Measurements from ENCODE around the gene DCAF17.
"Not testable (repeated sequence)": the region's sequence is repeated elsewhere in the genome, so short reads cannot be mapped to it uniquely, and the experiment has no call there.

The DCAF17 gene

DNA sequence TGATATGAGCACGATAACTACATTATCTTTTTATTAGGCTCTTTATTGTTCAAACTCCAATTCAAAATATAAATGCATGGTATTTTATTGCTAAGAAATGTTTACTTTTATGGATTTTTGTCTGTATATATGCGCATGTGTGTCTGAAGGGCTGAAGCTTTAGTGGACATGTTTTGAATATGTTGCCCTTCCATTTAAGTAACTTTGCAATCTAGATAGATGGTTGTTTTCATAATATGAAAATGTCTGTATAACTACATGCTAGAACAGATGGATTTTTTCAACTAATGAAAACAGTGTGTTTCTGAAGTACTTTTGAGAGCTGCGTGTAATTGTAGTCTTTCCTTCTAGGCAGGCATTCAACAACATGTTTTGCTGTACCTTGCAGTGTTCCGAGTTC, 18.7 kb downstream of the DCAF17 start:
- DNase-seq: no peak

DNA sequence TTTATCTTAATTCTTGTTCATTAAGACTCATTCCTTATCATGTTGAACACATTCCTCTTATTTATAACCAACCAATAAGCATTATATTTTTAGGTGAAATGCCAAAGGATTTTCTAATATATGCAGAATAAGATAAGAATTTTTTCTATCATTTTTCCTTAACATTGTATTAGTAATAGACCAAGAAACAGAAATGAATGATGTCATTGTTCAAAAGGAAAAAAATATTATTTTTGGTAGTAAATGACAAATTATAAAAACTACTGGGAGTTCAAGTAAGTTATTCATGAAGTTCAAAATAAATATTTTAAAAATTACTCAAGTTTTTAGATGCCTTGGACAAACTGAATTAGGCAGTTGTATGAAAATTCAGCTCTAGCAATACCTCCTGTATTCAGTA, 25.5 kb downstream of the DCAF17 start:
- DNase-seq: no peak

DNA sequence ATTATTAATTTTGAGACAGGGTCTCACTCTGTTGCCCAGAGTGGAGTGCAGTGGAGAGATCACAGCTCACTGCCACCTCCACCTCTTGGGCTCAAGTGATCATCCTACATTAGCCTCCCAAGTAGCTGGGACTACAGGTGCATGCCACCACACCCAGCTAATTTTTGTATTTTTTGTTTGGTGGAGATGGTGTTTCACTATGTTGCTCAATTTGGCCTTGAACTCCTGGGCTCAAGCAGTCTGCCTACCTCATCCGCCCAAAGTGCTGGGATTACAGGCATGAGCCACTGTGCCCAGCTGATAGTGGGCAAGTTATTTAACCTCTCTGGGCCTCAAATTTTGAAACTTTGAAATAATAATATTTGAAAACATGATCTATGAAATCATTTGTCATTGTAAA, 26.5 kb downstream of the DCAF17 start:
- DNase-seq: no peak

DNA sequence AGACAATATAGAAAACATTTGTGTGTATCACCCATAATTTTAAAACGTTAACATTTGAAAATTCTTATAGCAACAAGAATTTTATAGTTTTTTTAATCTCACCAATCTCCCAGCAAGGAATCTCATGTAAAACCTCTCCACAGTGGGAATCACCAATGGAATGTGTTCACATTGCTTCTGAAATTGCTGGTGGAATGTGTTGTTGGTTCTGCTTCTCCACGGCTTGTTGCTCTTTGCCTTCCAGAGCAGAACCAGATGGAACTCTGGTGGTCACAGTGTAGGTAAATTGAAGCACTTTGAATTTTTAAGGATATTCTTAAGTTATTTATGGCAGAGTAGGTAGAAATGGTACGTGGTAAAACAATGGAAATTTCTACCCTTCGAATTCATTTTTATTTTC, 35.1 kb downstream of the DCAF17 start:
- DNase-seq: no peak

DNA sequence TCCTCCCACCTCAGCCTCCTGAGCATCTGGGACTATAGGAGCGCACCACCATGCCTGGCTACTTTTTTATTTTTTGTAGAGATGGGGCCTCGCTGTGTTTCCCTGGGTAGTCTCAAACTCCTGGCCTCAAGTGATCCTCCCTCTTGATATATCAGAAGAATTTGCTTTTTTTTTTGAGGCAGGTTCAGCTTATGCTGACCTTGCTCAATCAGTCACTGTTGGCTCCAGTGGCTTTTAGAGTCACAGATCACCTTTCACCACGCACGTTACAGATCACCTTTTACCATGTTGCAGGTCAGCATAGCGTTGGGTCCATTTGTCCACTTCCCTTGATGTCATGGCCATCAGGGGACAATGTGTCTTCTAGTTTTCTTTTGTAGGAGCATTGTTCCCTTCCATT, 36.1 kb downstream of the DCAF17 start:
- no peak for DNase-seq

DNA sequence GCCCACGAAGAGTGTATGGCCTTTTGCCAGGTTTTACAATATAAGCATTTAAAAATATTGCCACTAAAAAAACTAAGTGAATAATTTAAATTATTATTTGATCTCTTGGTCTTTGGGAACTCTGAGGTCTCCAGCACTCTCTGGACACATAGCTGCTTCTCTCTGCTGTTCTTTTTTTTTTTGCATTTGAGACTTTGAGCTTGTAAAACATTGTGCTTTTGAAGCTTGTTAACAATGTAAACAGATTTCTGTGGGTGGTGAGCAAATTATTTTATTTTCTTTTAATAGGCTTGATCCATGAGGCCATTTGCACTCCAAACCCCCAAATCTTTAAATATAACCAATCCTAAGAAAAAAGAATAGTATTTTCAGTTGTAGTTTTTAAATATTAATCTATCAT, 42.0 kb downstream of the DCAF17 start:
- no peak for DNase-seq

DNA sequence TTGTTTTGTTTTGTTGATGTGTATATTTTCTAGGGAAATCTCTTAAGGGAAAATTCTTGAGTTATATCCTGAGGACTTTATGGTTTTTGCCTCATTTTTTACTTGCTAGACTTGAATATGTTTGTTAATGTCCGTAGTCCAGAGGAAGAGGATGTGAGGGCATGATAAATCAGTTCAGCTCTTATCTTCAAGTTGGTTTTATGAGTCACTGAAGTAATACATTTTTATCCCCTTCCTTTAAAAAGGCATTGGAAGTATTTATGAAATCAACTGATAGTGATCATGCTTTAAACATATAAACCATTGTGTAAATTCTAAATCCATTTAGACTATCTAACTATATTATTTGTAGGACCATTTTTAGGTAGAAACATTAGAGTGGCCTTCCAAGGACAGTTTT, 44.3 kb downstream of the DCAF17 start:
- DNase-seq: no peak

DNA sequence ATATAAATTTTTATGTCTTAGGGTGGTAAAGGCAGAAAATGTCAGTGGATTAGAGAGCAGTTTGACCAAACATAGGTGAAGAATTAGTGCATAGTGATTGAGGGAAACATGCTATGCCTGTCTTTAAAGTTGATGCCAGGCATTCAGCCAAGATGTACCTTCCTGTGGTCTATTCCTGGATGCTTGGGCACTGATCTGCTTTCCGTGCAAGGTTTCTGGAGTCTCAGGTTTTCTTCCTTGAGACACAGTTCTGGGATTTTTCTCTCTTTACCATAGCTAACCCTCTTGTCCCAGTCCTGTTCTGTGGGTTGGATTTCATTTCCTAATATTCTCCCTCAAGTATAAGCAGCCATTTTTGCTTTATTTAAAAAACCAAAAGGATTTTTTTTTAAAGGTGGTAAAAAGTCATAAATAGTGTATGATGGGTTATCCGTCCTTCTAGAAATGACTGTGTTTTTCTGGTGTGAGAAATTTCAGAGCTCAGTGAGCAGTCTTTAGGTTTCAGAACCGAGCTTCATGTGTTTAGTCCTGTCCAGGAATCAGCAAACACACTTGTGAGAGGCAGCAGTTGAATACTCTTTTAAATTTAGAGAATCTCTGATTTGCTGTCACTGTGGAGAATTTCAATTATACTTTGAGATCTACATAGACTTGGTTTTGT, 45.3 kb downstream of the DCAF17 start:
- no peak for DNase-seq

DNA sequence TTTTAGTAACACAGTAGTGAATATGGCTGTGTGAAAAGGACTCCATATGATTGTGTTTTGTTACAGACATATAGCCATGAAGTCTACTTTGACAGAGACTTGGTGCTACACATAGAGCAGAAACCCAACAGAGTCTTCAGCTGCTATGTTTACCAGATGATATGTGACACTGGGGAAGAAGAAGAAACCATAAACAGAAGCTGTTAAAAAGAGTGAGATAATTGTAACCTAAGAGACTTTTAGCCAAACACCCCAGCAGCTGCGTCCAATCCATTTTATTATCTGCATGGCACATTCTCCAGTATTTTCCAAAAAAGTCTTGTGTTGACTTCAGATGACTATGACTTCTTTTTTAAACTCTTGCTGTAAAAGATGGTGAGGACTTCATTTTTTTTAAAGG, 46.9 kb downstream of the DCAF17 start:
- DNase-seq: peak; percentile 6

DNA sequence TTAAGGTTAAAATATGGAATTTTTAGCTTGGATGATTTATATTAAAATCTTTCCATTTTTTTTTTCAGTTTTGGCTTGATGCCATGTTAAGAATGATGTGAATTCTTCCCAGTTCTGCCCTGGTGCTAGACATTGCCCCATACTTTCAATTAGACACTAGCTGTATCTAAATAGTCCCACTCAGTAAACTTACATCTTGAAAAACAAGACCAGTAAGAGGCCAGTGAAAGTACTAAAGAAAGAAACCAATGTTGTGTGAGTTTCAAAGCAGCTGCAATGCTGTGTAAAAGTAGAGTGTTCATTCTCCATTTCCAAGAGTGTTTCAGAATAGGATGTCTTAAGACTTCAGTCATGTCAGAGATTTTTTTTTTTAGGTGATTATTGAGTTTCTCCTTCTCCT, 48.3 kb downstream of the DCAF17 start:
- no peak for DNase-seq

DNA sequence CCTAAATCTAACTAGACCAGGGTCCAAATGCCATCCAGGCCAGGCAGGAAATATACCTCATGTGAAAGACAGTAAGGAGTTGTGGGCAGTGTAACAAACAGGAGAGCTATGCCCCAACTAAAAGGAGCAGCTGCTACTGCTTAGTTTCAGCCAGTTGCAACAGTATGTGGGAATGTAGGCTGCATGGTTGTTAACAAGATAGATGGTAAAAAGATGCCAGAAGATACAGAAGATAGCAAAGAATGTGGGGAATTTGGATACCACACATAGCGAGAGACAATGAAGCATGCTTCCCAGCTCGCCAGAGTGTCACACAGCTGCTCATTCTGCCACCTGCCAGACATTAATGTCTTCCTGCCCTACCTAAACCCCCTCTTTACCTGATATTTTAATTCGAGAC, 48.9 kb downstream of the DCAF17 start:
- no peak for DNase-seq

DNA sequence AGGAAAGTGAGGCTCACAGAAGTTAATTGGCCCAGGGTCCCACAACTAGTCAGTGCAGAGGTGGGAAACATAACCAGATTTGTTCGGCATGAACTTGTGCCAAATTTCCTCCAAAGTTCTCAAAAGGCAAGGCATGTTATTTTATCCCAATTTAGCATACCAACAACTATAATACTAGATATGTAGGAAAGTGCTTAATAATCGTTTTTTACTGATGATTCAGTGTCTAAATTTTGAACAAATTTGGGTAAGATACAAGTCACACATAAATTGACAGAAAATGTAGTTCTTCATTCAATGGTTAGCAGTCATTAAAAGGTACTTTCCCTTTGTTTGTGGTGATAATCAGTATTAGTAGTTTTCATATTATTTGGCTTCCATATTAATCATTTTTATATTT, 49.8 kb downstream of the DCAF17 start:
- DNase-seq: no peak

DNA sequence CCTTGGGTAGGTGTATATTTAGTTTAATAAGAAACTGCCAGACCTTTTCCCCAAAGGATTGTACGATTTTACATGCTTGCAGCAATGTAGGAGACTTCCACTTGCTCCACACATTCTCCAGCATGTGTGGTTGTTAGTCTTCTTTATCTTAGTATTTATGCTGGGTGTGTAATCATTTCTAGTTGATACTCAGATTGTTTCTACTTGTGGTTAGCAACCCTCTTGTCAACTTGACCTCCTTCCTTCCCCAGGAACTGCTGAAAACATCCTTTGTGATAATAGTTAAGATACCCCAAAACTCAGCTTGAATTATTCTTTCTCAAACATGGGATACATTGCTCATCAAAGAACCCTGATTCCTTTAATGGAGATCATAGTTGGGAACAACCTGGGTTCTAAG, 51.1 kb downstream of the DCAF17 start:
- no peak for DNase-seq

DNA sequence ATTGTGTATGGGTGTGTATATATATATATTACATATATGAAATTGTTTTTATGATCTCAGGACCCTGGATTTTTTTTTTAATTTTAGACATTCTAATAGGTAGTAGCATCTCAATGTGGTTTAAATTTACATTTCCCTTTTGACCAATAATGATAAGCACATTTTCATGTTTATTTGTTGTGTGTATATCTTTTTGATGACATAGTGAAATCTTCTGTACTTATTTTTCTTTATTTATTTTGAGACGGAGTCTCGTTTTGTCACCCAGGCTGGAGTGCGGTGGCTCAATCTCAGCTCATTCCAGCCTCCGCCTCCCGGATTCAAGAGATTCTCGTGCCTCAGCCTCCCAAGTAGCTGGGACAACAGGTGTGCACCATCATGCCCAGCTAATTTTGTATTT, 53.2 kb downstream of the DCAF17 start:
- DNase-seq: no peak

DNA sequence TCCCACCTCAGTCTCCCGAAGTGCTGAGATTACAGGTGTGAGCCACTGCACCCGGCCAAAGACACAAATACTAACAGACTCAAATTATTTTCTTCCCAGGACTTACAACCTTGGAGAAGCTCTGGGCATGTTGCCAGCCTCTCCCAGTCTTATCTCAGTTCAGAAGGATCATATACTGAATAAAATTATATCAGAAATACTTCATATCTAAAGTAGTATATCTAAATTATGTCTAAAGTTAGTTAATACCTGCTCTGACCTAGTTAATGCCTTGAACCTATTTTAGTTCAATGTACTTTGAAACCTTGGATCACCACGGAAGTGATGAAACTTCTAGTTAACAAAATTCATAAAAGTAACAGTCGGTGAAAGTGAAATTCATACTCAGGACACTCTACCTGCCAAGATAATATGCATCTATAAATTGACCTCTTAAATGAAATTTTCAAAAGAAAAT, 53.8 kb downstream of the DCAF17 start:
- DNase-seq: no peak

DNA sequence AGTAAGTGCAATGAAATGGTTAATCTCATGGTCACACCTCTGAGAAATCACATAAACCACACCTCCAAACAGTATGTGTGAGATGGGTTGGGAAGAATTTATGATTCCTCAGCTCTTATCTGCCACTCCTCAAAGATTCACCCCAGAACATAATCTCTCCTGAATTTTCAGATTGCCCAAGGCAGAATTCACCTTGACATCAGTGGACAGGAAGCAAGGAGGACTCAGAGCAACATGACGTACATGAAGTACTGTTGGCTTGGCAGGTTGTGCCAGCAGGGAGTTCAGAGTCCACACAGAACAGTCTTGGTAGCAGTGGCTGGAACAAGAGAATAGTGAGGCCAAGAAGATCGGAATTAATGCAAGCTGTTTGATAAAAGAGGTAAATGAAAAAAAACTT, 56.6 kb downstream of the DCAF17 start:
- DNase-seq: no peak

DNA sequence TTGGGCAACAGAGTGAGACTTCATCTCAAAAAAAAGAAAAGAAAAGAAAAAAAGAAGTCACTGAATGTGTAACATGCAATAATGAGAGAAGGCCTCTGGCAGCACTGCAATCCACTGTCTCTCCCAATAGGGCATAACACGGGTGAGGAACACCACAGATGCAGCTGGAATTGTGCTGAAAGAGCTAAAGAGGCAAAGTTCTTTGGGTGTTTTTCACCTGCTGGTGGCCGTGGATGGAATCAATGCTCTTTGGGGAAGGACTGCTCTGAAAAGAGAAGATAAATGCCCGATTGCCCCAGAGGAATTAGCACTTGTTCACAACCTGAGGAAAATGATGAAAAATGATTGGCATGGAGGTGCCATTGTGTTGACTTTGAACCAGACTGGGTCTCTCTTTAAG, 57.3 kb downstream of the DCAF17 start:
- DNase-seq: no peak

DNA sequence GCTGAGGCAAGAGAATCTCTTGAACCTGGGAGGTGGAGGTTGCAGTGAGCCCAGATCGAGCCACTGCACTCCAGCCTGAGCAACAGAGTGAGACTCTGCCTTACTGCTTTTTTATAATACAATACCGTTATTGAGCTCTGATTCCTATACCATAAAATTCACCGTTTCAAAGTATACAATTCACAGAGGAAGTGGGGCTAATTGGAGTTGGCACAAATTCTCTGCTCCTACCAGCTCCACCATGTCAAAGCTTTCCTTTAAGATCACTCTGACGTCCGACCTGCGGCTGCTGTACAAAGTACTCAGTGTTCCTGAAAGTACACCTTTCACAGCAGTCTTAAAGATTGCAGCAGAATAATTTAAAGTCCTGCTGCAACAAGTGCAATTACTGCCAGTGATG, 58.6 kb downstream of the DCAF17 start:
- no peak for DNase-seq

DNA sequence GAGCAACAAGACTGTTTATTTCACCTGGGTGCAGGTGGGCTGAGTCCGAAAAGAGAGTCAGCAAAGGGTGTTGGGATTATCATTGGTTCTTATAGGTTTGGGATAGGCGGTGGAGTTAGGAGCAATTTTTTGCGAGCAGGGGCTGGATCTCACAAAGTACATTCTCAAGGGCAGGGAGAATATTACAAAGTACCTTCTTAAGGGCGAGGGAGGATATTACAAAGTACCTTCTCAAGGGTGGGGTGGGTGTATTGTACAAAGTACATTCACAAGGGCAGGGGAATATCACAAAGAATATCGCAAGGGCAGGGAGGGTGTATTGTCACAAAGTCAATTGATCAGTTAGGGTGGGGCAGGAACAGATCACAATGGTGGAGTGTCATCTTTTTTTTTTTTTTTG, 63.6 kb downstream of the DCAF17 start:
- DNase-seq: not testable (repeated sequence)

DNA sequence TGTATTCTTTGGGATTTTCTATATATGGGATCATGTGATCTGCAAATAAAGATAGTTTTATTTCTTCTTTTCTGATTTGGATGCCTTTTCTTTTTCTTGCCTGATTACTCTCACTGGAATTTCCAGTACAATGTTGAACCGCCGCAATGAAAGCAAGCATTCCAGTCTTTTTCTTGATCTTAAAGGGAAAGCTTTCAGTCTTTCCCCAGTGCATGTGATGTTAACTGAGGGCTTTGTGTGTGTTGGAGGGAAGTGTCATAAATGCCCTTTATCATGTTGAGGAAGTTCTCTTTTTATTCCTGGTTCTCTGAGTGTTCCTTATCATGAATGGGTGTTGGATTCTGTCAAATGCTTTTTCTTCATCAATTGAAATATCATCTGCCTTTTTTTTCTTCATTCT, 71.3 kb downstream of the DCAF17 start:
- DNase-seq: no peak

DNA sequence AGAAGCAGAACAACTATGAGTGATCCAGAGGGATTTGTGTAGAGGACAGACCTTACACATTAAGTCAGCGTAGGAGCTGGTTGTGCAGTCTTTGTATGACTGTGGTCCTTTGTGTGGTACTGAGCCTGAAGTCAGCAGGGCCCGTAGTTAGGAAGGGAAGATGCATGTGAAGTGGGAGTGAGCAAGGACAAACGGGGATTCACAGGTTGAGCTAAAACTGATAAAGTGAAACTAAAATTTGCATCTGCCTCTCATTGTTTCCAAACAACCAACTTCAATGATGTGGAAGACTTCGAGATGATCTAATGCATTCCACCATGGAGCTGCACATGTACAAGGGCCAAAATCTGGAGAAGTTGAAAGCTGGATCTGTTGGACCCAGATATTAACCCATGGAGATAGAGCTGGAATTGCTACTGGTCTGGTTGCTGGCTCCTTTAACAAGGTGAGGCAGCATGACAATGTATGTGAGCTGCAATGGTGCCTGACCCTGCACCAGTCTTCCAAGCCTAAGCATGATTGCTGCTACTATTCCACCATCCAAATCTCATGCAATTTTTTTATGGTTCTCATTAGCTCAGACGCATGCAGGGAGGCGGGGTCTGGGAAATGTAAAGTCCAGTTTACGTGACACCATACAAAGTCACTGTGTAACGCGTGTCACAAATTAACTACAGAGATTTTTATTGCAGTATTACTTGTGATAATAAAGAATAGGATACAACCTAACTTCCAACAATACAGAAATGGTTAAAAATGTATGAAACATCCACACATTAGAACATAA, 76.1 kb downstream of the DCAF17 start:
- DNase-seq: no peak

DNA sequence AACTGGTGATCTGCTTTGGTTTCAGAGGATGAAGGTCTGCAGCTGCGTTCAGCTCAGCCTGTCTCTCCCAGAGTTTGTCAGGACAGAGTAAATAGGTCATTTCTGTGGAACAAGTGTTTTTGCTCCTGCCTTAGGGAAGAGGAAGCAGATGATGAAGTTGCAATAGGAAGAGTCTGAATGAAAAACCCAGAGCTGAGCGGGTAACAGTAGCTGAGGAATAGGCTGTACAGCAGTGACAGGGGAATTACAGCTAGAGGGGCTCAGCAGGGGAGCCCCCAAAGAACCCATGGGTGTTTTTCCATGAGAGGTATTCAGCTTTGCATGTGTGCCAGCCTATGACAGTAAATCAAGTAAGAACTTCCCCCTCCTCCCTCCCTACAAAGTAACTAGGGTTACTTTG, 78.0 kb downstream of the DCAF17 start:
- no peak for DNase-seq

DNA sequence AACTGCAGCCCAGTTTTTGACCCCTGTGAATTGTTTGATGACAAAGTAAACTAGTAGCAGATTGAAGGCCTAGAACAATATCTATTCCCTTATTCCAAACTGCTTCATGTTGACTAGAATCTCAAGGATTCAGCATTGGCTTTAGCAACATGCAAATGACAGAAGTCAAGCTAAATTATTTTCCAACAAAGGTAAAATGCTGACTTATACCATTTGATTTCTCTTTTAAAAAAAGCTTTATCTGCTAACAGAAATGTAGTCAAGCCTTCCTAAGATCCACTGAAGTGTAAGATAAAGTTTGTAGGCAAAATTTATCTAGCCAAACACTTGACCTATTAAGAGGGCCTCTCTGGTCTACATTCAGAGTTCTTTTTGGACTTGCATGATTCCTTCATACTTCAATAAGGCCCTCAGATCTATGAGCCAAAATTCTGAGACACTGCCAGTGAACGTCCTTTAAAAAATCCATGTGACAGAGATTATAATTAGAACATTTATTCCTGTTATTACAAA, 78.7 kb downstream of the DCAF17 start:
- DNase-seq: no peak

DNA sequence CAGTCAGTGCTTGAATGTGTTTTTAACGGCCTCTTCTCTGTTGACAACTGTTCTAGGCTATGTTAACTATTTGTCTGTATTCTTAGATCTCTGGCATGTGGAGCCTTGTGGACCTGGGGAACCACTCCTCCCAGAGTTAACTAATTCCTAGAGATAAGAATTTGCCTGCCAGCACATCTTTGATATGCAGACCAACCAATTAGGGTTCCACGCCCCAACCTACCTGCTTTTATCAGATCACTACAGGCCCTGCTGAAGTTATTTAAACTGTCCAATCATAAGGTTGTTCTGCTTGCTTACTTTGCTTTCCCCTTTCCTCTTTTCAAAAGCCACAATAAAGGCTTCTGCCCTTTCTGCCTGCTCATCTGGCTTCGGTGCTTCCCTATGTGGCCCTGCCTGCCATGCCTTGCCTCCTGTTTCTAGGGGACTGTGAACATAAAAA, 79.7 kb downstream of the DCAF17 start:
- no peak for DNase-seq

All from right kidney (tissue), 1 donor.